GM21390 (cell line): ENCODE measurements around the gene PCDHA13.
"Not testable (repeated sequence)": the region's sequence is repeated elsewhere in the genome, so short reads cannot be mapped to it uniquely, and the experiment has no call there.

Experiments used
- ATAC-seq: cut with Tn5 transposase; IDR thresholded peaks from one replicate; pipeline ENCODE4 v1.9.1; 2021; ENCODE audit not compliant: unreplicated experiment

The PCDHA13 gene, protein sequence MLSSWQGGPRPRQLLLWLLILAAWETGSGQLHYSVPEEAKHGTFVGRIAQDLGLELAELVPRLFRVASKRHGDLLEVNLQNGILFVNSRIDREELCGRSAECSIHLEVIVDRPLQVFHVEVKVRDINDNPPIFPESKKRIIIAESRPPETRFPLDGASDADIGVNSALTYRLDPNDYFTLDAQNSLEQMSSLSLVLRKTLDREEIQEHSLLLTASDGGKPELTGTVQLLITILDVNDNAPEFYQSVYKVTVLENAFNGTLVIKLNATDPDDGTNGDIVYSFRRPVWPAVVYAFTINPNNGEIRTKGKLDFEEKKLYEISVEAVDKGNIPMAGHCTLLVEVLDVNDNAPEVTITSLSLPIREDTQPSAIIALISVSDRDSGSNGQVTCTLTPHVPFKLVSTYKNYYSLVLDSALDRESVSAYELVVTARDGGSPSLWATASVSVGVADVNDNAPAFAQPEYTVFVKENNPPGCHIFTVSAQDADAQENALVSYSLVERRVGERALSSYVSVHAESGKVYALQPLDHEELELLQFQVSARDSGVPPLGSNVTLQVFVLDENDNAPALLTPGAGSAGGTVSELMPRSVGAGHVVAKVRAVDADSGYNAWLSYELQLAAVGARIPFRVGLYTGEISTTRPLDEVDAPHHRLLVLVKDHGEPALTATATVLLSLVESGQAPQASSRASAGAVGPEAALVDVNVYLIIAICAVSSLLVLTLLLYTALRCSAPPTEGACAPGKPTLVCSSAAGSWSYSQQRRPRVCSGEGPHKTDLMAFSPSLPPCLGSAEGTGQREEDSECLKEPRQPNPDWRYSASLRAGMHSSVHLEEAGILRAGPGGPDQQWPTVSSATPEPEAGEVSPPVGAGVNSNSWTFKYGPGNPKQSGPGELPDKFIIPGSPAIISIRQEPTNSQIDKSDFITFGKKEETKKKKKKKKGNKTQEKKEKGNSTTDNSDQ

DNA sequence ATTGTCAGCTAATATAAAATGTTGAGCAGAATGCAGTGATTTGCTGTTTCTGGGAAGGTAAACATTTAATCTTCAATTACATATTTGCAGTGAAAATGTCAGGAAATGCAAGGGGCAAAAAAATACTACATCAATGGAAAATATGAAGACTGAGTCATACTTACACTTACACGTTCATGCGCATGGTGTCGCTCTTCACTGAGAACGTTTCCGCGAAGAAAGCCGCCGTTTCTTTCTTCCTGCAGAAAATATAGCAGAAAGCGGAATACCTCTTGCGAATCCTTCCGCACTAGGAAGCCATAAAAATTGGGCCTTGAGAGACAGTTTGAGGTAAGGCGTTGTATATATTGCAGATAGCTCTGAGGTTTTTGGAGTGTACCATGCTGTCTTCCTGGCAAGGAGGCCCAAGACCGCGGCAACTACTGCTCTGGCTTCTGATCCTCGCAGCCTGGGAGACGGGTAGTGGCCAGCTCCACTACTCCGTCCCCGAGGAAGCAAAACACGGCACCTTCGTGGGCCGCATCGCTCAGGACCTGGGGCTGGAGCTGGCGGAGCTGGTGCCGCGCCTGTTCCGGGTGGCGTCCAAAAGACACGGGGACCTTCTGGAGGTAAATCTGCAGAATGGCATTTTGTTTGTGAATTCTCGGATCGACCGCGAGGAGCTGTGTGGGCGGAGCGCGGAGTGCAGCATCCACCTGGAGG, at the start of gene PCDHA13:
Gene PCDHA13 (plus strand): TSS at position 236 of the 702 bp plus-strand sequence. CDS start 145 bp downstream, at position 381.
- no peak for ATAC-seq

DNA sequence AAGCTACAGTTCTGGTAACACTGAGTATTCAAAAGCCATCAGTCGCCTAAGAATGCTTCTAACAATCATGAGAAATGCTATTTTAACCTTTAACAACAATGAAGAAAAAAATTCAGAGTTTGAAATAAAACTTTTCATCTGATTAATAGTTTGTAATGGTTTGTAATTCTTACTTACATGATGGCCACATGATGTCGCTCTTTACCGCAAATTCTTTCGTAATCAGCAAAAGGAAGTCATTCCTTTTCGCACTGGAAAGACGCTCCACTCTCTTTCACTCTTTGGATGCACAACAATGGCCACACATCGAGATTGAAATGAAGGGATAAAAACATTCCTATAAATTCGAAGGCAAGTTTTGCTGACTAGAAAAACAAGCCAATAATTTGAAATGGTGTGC, 47.9 kb upstream of the PCDHA13 start, which contains the start of gene PCDHA7:
Gene PCDHA7 (plus strand): TSS at position 277 of the 400 bp plus-strand sequence. CDS start 115 bp downstream, at position 392.
- ATAC-seq = no peak

DNA sequence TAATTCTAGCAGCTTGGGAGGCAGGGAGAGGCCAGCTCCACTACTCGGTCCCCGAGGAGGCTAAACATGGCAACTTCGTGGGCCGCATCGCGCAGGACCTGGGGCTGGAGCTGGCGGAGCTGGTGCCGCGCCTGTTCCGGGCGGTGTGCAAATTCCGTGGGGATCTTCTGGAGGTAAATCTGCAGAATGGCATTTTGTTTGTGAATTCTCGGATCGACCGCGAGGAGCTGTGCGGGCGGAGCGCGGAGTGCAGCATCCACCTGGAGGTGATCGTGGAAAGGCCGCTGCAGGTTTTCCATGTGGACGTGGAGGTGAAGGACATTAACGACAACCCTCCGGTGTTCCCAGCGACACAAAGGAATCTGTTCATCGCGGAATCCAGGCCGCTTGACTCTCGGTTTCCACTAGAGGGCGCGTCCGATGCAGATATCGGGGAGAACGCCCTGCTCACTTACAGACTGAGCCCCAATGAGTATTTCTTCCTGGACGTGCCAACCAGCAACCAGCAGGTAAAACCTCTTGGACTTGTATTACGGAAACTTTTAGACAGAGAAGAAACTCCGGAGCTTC, 47.4 kb upstream of the PCDHA13 start:
- not testable (repeated sequence) for ATAC-seq

DNA sequence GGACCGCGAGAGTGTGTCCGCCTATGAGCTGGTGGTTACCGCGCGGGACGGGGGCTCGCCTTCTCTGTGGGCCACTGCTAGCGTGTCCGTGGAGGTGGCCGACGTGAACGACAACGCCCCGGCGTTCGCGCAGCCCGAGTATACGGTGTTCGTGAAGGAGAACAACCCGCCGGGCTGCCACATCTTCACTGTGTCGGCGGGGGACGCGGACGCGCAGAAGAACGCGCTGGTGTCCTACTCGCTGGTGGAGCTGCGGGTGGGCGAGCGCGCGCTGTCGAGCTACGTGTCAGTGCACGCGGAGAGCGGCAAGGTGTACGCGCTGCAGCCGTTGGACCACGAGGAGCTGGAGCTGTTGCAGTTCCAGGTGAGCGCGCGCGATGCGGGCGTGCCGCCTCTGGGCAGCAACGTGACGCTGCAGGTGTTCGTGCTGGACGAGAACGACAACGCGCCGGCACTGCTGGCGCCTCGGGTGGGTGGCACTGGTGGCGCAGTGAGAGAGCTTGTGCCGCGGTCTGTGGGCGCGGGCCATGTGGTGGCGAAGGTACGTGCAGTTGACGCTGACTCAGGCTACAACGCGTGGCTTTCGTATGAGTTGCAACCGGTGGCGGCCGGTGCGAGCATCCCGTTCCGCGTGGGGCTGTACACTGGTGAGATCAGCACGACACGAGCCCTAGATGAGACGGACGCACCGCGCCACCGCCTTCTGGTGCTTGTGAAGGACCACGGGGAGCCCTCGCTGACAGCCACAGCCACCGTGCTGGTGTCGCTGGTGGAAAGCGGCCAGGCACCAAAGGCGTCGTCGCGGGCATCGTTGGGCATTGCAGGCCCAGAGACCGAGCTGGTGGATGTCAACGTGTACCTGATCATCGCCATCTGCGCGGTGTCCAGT, 46.1 kb upstream of the PCDHA13 start:
- no peak for ATAC-seq

DNA sequence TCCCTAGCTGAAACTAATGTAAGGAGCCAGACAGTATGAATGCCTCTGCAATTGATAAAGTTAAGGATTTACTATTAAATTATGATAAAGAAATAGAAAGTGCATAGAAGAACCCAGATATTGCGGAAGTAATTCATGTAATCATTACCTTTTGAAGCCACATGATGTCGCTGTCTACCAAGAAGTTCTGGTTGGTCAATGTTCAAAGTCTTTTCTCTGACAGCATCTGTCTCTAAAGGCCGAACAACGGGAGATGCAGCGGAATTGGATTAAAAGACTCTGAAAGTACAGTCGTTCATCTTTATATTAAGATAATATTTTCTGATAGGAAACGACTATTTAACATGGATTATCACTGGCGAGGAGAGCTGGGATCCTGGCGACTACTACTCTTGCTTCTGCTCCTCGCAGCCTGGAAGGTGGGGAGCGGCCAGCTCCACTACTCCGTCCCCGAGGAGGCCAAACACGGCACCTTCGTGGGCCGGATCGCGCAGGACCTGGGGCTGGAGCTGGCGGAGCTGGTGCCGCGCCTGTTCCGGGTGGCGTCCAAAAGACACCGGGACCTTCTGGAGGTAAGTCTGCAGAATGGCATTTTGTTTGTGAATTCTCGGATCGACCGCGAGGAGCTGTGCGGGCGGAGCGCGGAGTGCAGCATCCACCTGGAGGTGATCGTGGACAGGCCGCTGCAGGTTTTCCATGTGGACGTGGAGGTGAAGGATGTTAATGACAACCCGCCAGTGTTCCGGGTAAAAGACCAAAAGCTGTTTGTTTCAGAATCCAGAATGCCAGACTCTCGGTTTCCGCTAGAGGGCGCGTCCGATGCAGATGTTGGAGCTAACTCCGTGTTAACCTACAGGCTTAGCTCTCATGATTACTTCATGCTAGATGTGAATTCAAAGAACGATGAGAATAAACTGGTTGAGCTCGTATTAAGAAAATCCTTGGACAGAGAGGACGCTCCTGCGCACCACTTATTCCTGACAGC, 40.7 kb upstream of the PCDHA13 start, which contains the start of gene PCDHA8:
Gene PCDHA8 (plus strand): TSS at position 210 of the 985 bp plus-strand sequence. CDS start 135 bp downstream, at position 345.
- no peak for ATAC-seq

DNA sequence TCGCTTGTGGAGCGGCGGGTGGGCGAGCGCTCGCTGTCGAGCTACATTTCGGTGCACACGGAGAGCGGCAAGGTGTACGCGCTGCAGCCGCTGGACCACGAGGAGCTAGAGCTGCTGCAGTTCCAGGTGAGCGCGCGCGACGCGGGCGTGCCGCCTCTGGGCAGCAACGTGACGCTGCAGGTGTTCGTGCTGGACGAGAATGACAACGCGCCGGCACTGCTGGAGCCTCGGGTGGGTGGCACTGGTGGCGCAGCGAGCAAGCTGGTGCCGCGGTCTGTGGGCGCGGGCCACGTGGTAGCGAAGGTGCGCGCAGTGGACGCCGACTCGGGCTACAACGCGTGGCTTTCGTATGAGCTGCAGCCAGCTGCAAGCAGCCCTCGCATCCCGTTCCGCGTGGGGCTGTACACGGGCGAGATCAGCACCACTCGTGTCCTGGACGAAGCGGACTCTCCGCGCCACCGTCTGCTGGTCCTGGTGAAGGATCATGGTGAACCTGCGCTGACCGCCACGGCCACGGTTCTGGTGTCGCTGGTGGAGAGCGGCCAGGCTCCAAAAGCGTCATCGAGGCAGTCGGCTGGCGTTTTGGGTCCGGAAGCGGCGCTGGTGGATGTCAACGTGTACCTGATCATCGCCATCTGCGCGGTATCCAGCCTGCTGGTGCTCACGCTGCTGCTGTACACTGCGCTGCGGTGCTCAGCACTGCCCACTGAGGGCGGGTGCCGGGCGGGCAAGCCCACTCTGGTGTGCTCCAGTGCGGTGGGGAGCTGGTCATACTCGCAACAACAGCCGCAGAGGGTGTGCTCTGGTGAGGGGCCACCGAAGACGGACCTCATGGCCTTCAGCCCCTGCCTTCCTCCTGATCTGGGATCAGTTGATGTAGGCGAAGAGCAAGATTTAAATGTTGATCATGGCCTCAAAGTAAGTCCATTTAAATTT, 38.9 kb upstream of the PCDHA13 start:
- ATAC-seq = no peak

DNA sequence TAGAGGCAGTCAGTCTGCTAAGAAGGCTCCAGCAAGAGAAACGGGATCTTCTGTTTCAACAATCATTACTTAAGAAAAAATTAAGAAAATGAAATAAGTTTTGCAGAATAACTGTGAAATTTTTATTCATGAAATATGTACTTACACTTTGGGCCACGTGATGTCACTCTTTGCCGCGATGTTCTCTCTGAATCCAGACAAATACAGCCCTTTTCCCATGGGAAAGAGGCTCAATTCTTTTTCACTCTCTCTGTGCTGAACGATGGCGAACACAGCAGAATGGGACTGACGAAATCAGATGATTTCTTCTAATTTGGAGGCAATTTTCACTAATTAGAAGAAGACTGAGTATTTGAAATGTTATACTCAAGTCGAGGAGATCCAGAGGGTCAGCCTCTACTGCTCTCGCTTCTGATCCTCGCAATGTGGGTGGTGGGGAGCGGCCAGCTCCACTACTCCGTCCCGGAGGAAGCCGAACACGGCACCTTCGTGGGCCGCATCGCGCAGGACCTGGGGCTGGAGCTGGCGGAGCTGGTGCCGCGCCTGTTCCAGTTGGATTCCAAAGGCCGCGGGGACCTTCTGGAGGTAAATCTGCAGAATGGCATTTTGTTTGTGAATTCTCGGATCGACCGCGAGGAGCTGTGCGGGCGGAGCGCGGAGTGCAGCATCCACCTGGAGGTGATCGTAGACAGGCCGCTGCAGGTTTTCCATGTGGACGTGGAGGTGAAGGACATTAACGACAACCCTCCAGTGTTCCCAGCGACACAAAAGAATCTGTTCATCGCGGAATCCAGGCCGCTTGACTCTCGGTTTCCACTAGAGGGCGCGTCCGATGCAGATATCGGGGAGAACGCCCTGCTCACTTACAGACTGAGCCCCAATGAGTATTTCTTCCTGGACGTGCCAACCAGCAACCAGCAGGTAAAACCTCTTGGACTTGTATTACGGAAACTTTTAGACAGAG, 33.5 kb upstream of the PCDHA13 start, which contains the start of gene PCDHA9:
Gene PCDHA9 (plus strand): TSS at position 244 of the 964 bp plus-strand sequence. CDS start 114 bp downstream, at position 358.
- ATAC-seq = not testable (repeated sequence)

DNA sequence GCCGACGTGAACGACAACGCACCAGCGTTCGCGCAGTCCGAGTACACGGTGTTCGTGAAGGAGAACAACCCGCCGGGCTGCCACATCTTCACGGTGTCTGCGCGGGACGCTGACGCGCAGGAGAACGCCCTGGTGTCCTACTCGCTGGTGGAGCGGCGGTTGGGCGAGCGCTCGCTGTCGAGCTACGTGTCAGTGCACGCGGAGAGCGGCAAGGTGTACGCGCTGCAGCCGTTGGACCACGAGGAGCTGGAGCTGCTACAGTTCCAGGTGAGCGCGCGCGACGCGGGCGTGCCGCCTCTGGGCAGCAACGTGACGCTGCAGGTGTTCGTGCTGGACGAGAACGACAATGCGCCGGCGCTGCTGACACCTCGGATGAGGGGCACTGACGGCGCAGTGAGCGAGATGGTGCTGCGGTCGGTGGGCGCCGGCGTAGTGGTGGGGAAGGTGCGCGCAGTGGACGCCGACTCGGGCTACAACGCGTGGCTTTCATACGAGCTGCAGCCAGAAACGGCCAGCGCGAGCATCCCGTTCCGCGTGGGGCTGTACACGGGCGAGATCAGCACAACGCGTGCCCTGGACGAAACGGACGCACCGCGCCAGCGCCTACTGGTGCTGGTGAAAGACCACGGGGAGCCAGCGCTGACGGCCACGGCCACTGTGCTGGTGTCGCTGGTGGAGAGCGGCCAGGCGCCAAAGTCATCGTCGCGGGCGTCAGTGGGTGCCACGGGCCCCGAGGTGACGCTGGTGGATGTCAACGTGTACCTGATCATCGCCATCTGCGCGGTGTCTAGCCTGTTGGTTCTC, 31.9 kb upstream of the PCDHA13 start:
- not testable (repeated sequence) for ATAC-seq

DNA sequence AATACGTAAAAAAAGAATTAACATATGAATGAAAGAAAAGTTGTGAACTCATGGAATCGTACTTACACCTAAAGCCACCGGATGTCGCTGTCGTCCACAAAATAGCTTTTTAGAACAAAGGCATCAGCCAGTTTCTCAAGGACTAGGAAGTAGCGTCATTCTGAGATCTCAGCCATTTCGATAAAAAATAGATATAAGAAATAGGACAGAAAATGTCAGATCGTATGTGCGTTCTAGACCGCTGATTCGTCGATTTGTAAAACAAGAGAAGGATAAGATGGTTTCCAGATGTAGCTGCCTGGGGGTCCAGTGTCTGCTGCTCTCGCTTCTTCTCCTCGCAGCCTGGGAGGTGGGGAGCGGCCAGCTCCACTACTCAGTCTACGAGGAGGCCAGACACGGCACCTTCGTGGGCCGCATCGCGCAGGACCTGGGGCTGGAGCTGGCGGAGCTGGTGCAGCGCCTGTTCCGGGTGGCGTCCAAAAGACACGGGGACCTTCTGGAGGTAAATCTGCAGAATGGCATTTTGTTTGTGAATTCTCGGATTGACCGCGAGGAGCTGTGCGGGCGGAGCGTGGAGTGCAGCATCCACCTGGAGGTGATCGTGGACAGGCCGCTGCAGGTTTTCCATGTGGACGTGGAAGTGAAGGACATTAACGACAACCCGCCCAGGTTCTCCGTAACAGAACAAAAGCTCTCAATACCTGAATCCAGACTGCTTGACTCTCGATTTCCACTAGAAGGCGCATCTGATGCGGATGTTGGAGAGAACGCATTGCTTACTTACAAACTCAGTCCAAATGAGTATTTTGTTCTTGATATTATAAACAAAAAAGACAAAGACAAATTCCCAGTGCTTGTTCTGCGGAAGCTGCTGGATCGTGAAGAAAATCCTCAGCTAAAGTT, 25.9 kb upstream of the PCDHA13 start, which contains the start of gene PCDHA10:
Gene PCDHA10 (plus strand): TSS at position 126 of the 903 bp plus-strand sequence. CDS start 152 bp downstream, at position 278.
- ATAC-seq = no peak

DNA sequence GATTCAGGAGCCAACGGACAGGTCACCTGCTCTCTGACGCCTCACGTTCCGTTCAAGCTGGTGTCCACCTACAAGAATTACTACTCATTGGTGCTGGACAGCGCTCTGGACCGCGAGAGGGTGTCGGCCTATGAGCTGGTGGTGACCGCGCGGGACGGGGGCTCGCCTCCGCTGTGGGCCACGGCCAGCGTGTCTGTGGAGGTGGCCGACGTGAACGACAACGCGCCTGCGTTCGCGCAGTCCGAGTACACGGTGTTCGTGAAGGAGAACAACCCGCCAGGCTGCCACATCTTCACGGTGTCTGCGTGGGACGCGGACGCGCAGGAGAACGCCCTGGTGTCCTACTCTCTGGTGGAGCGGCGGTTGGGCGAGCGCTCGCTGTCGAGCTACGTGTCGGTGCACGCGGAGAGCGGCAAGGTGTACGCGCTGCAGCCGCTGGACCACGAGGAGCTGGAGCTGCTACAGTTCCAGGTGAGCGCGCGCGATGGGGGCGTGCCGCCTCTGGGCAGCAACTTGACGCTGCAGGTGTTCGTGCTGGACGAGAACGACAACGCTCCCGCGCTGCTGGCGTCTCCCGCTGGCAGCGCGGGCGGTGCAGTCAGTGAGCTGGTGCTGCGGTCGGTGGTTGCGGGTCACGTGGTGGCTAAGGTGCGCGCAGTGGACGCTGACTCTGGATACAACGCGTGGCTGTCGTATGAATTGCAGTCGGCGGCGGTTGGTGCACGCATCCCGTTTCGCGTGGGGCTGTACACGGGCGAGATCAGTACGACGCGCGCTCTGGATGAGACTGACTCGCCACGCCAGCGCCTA, 24.5 kb upstream of the PCDHA13 start:
- ATAC-seq = no peak

DNA sequence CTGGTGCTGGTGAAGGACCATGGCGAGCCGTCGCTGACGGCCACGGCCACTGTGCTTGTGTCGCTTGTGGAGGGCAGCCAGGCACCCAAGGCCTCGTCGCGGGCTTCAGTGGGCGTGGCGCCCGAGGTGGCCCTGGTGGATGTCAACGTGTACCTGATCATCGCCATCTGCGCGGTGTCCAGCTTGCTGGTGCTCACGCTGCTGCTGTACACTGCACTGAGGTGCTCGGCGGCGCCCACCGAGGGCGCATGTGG, 24.0 kb upstream of the PCDHA13 start:
- ATAC-seq = no peak

DNA sequence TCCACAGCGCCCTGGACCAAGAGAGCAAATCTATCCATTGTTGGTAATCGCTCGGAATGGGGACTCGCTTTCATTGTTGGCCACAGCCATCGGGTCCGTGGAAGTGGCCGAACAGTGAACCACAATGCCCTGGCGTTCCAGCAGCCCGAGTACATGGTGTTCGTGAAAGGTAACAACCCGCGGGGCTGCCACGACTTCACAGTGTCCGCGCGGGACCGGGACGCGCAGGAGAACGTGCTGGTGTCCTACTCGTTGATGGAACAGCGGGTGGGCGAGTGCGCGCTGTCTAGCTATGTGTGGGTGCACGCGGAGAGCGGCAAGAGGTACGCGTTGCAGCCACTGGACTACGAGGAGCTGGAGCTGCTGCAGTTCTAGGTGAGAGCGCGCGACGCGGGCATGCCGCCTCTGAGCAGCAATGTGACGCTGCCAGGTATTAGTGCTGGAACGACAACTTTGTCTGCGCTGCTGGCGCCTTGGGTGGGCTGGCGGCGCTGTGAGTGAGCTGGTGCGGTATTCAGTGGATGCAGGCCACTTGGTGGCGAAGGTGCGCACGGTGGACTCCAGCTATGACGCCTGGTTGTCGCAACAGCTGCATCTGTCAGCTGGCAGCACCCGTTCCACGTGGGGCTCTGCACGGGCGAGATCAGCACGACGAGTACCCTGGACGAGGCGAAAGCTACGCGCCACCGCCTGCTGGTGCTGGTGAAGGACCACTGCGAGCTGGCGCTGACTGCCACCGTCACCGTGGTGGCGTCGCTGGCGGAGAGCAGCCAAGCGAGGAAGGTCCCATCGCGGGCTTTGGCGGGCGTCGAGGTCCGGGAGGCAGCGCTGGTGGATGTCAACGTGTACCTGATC, 19.3 kb upstream of the PCDHA13 start:
- no peak for ATAC-seq
